ENCODE measurements around the gene CFAP77.

The CFAP77 gene

GRCh38 chr9:132592451-132592850 is 182.4 kb downstream of the CFAP77 start:
- Histone ChIP-seq H3K9ac (ENCODE audit: low read length) (no peak overlapping the region), H3K9me3 (ENCODE audit: control insufficient read depth, low read length) (no peaks in the 10 kb centered on the region), H3K4me3 (ENCODE audit: low read length) (no peak overlapping the region), H3K27me3 (replicated peaks; ENCODE audit: control insufficient read depth, insufficient read depth, low read length) (peaks cover 23% of the 10 kb centered on the region), H3K4me1 (ENCODE audit: control insufficient read depth, insufficient read depth, low read length) (no peaks in the 10 kb centered on the region), H3K36me3 (ENCODE audit: control insufficient read depth, insufficient read depth, low read length, severe bottlenecking) (peaks cover 35% of the 10 kb centered on the region)
- no peak for DNase-seq (ENCODE audit: low read depth)

- H3K4me1 ChIP-seq (ENCODE audit: control insufficient read depth, insufficient read depth, low read length) = no peaks in the 10 kb centered on the region
- no peak overlapping the region for H3K4me3 ChIP-seq (ENCODE audit: low read length)
- no peak for DNase-seq (ENCODE audit: low read depth)
- H3K9me3 ChIP-seq (ENCODE audit: control insufficient read depth, low read length) = no peaks in the 10 kb centered on the region
- H3K36me3 ChIP-seq (ENCODE audit: control insufficient read depth, insufficient read depth, low read length, severe bottlenecking) = peaks cover 39% of the 10 kb centered on the region
- peaks cover 6% of the 10 kb centered on the region for H3K27me3 ChIP-seq (replicated peaks; ENCODE audit: control insufficient read depth, insufficient read depth, low read length)
- H3K9ac ChIP-seq (ENCODE audit: low read length) = no peak overlapping the region
Observed at GRCh38 chr9:132594412-132594811, 184.4 kb downstream of the CFAP77 start.

- H3K4me3 ChIP-seq (ENCODE audit: low read length) = no peak overlapping the region
- peaks cover 48% of the 10 kb centered on the region for H3K36me3 ChIP-seq (ENCODE audit: control insufficient read depth, insufficient read depth, low read length, severe bottlenecking)
- no peak for DNase-seq (ENCODE audit: low read depth)
- H3K27me3 ChIP-seq (replicated peaks; ENCODE audit: control insufficient read depth, insufficient read depth, low read length) = peaks cover 6% of the 10 kb centered on the region
- no peak overlapping the region for H3K9ac ChIP-seq (ENCODE audit: low read length)
- no peaks in the 10 kb centered on the region for H3K4me1 ChIP-seq (ENCODE audit: control insufficient read depth, insufficient read depth, low read length)
- no peaks in the 10 kb centered on the region for H3K9me3 ChIP-seq (ENCODE audit: control insufficient read depth, low read length)
Observed at GRCh38 chr9:132595319-132595718, 185.3 kb downstream of the CFAP77 start.

- no peak for DNase-seq (ENCODE audit: low read depth)
- H3K36me3 ChIP-seq (ENCODE audit: control insufficient read depth, insufficient read depth, low read length, severe bottlenecking) = peaks cover 55% of the 10 kb centered on the region
- no peak overlapping the region for H3K4me3 ChIP-seq (ENCODE audit: low read length)
- no peak overlapping the region for H3K9ac ChIP-seq (ENCODE audit: low read length)
- no peaks in the 10 kb centered on the region for H3K4me1 ChIP-seq (ENCODE audit: control insufficient read depth, insufficient read depth, low read length)
- H3K9me3 ChIP-seq (ENCODE audit: control insufficient read depth, low read length) = no peaks in the 10 kb centered on the region
- H3K27me3 ChIP-seq (replicated peaks; ENCODE audit: control insufficient read depth, insufficient read depth, low read length) = peaks cover under 1% of the 10 kb centered on the region
Observed at GRCh38 chr9:132596200-132596599, 186.2 kb downstream of the CFAP77 start.

GRCh38 chr9:132597073-132597775 is 187.2 kb downstream of the CFAP77 start:
- H3K4me1 ChIP-seq (ENCODE audit: control insufficient read depth, insufficient read depth, low read length) = no peaks in the 10 kb centered on the region
- H3K4me3 ChIP-seq (ENCODE audit: low read length) = no peak overlapping the region
- no peaks in the 10 kb centered on the region for H3K27me3 ChIP-seq (replicated peaks; ENCODE audit: control insufficient read depth, insufficient read depth, low read length)
- no peaks in the 10 kb centered on the region for H3K9me3 ChIP-seq (ENCODE audit: control insufficient read depth, low read length)
- H3K36me3 ChIP-seq (ENCODE audit: control insufficient read depth, insufficient read depth, low read length, severe bottlenecking) = peaks cover 62% of the 10 kb centered on the region
- DNase-seq (ENCODE audit: low read depth) = no peak
- H3K9ac ChIP-seq (ENCODE audit: low read length) = no peak overlapping the region

- Histone ChIP-seq H3K9me3 (ENCODE audit: control insufficient read depth, low read length) (no peaks in the 10 kb centered on the region), H3K27me3 (replicated peaks; ENCODE audit: control insufficient read depth, insufficient read depth, low read length) (no peaks in the 10 kb centered on the region), H3K9ac (ENCODE audit: low read length) (no peak overlapping the region), H3K36me3 (ENCODE audit: control insufficient read depth, insufficient read depth, low read length, severe bottlenecking) (peaks cover 44% of the 10 kb centered on the region), H3K4me3 (ENCODE audit: low read length) (no peak overlapping the region), H3K4me1 (ENCODE audit: control insufficient read depth, insufficient read depth, low read length) (no peaks in the 10 kb centered on the region)
- no peak for DNase-seq (ENCODE audit: low read depth)
Observed at GRCh38 chr9:132600326-132600984, 190.4 kb downstream of the CFAP77 start.

- no peaks in the 10 kb centered on the region for H3K4me1 ChIP-seq (ENCODE audit: control insufficient read depth, insufficient read depth, low read length)
- H3K9ac ChIP-seq (ENCODE audit: low read length) = no peak overlapping the region
- H3K36me3 ChIP-seq (ENCODE audit: control insufficient read depth, insufficient read depth, low read length, severe bottlenecking) = peaks cover 44% of the 10 kb centered on the region
- H3K4me3 ChIP-seq (ENCODE audit: low read length) = no peak overlapping the region
- H3K9me3 ChIP-seq (ENCODE audit: control insufficient read depth, low read length) = no peaks in the 10 kb centered on the region
- H3K27me3 ChIP-seq (replicated peaks; ENCODE audit: control insufficient read depth, insufficient read depth, low read length) = no peaks in the 10 kb centered on the region
- no peak for DNase-seq (ENCODE audit: low read depth)
Observed at GRCh38 chr9:132602207-132602606, 192.2 kb downstream of the CFAP77 start.

GRCh38 chr9:132605387-132605786 is 195.4 kb downstream of the CFAP77 start:
- Histone ChIP-seq H3K36me3 (ENCODE audit: control insufficient read depth, insufficient read depth, low read length, severe bottlenecking) (peaks cover 45% of the 10 kb centered on the region), H3K4me3 (ENCODE audit: low read length) (no peak overlapping the region), H3K4me1 (ENCODE audit: control insufficient read depth, insufficient read depth, low read length) (peaks cover 7% of the 10 kb centered on the region), H3K27me3 (replicated peaks; ENCODE audit: control insufficient read depth, insufficient read depth, low read length) (no peaks in the 10 kb centered on the region), H3K9me3 (ENCODE audit: control insufficient read depth, low read length) (no peaks in the 10 kb centered on the region), H3K9ac (ENCODE audit: low read length) (no peak overlapping the region)
- no peak for DNase-seq (ENCODE audit: low read depth)

GRCh38 chr9:132606066-132606465 is 196.1 kb downstream of the CFAP77 start:
- Histone ChIP-seq H3K27me3 (replicated peaks; ENCODE audit: control insufficient read depth, insufficient read depth, low read length) (no peaks in the 10 kb centered on the region), H3K9me3 (ENCODE audit: control insufficient read depth, low read length) (no peaks in the 10 kb centered on the region), H3K36me3 (ENCODE audit: control insufficient read depth, insufficient read depth, low read length, severe bottlenecking) (peaks cover 43% of the 10 kb centered on the region), H3K4me3 (ENCODE audit: low read length) (no peak overlapping the region), H3K4me1 (ENCODE audit: control insufficient read depth, insufficient read depth, low read length) (peaks cover 12% of the 10 kb centered on the region), H3K9ac (ENCODE audit: low read length) (no peak overlapping the region)
- no peak for DNase-seq (ENCODE audit: low read depth)

GRCh38 chr9:132609184-132609583 is 199.2 kb downstream of the CFAP77 start:
- no peaks in the 10 kb centered on the region for H3K9me3 ChIP-seq (ENCODE audit: control insufficient read depth, low read length)
- H3K9ac ChIP-seq (ENCODE audit: low read length) = no peak overlapping the region
- peaks cover 52% of the 10 kb centered on the region for H3K36me3 ChIP-seq (ENCODE audit: control insufficient read depth, insufficient read depth, low read length, severe bottlenecking)
- H3K4me1 ChIP-seq (ENCODE audit: control insufficient read depth, insufficient read depth, low read length) = peaks cover 12% of the 10 kb centered on the region
- no peak for DNase-seq (ENCODE audit: low read depth)
- no peaks in the 10 kb centered on the region for H3K27me3 ChIP-seq (replicated peaks; ENCODE audit: control insufficient read depth, insufficient read depth, low read length)
- H3K4me3 ChIP-seq (ENCODE audit: low read length) = no peak overlapping the region

GRCh38 chr9:132609829-132610228 is 199.8 kb downstream of the CFAP77 start:
- DNase-seq (ENCODE audit: low read depth) = peak; percentile 28
- Histone ChIP-seq H3K4me1 (ENCODE audit: control insufficient read depth, insufficient read depth, low read length) (peaks cover 12% of the 10 kb centered on the region), H3K36me3 (ENCODE audit: control insufficient read depth, insufficient read depth, low read length, severe bottlenecking) (peaks cover 59% of the 10 kb centered on the region), H3K4me3 (ENCODE audit: low read length) (peak overlapping the region; percentile 26), H3K9me3 (ENCODE audit: control insufficient read depth, low read length) (no peaks in the 10 kb centered on the region), H3K9ac (ENCODE audit: low read length) (no peak overlapping the region), H3K27me3 (replicated peaks; ENCODE audit: control insufficient read depth, insufficient read depth, low read length) (no peaks in the 10 kb centered on the region)

Data from adipocyte (in vitro differentiated cells).